ENCODE results near the gene GPC2. TPM values are rescaled to one million over a fixed set of nuclear protein-coding genes. Genes with fewer than 3 reads are reported as not detected.

GPC2 gene
- total RNA-seq, 4 donors from 2014 or later = 7.3 to 27.4 (median 11.8) TPM

DNA sequence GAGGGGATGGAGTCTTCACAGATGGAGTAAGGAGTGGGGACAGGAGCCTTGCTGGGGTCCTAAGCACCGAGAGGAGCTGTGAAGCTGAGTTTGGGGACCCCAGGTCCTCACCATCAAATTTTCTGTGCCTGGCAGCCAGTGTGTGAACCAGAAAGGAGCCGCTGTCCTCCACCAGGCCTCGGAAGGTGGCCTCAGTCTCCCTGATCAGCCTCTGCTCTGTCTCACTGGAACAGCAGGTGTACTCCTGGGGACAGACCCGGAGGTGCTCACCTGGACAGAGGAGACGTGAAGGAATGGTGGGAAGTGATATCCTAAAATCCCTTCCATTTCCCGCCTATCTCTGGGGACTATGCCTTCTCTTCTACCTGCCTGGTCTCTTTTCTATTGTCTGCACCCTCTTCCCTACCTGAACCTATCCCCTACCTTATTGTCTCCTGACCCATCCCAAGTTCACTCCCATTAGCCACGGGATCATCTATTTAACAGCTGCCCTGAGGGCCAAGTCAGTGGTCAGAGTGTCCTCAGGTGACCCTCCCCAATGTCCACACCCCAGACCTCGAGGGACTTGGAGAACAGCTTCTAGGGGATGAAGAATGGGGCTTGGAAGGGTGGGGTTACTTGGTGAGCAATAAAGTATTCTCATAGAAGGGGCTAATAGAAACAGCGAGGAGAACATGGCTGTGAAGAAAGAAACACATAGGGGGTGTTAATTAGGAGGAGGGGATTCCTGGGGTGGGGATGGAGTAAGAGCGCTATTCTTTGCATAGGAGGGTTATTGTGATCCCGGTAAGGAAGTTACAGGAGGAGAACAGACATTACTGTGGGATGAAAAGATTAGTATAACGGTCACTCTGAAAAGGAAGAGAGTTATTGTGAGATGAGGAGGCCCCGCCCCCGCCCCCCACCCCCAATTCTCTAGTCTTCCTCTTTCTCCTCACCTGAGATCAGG is 811 bp downstream of the GPC2 start:
- intact Hi-C loops (cut with DNase I; ENCODE audit: low total_unique reads) = no loop called here
- TF ChIP-seq CTCF (IDR thresholded peaks at IDR 0.05) (no peak), POLR2A (IDR thresholded peaks at IDR 0.05) (no peak)
- no peak for DNase-seq (ENCODE audit: low spot score in 2 of 2)
- H3K4me3 ChIP-seq (ENCODE audit: low read depth, poor library complexity, severe bottlenecking) = peak overlapping the region; percentile 15
- WGBS, 2 donors = 52 to 55% methylated on average over 14 of the region's 14 CpGs

DNA sequence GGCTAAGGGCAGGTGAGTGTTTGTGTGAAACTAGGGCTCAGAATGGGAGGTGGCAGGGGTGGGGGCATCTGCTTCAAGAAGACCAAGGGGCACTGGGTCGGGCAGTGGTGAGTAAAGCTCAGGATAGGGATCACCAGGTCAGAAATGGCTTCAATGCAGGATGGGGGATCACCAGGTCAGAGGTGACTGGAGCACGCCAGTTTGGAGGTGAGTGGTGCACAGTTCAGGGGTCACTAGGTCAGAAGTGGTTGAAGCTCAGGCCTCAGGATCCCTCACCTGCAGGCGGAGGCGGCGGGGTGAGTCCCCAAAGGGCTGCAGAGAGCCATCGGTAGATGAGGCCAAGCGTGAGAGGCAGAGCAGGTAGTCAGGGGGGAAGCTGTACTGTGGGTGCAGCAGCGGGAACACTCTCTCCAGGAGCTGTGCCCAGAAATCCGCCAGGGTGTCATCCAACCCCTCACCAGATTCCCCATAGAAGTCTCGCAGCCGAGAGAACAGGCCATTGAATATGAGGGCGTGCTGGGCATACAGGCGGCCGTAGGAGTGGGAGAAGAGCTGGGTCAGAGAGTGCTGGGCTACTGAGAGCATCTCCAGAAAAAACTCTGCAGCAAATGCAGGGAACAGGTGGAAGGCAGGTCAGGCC is 1.8 kb downstream of the GPC2 start:
- intact Hi-C loops (cut with DNase I; ENCODE audit: low total_unique reads) = no loop called here
- TF ChIP-seq CTCF (IDR thresholded peaks at IDR 0.05) = no peak
- TF ChIP-seq POLR2A (IDR thresholded peaks at IDR 0.05) = no peak
- no peak for DNase-seq (ENCODE audit: low spot score in 2 of 2)
- H3K4me3 ChIP-seq (ENCODE audit: low read depth, poor library complexity, severe bottlenecking) = no peak overlapping the region
- 95 to 96% methylated on average over 14 of the region's 14 CpGs for WGBS, 2 donors

DNA sequence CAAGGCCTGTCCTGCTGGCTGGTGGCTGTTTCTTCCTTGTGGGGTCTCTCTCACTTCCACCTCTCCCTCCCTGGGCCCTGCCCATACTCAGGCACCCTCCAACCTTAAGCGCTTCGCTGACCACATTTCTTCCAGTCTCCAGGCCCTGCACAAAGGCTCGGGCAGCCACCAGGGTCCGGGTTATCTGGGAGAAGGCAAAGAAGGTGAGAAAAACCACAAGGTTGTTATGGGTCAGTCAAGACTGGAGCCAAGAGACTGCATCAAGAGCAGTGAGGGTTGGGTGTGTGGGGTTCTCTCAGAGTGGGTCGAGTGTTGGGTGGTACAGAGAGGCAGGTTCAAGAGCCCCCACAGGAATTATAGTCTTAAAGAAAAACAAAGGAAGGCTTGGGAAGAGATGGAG is 2.6 kb downstream of the GPC2 start:
- WGBS, 2 donors = 89 to 95% methylated on average over 5 of the region's 5 CpGs
- intact Hi-C loops (cut with DNase I; ENCODE audit: low total_unique reads) = no loop called here
- H3K4me3 ChIP-seq (ENCODE audit: low read depth, poor library complexity, severe bottlenecking) = no peak overlapping the region
- DNase-seq (ENCODE audit: low spot score in 2 of 2) = no peak
- TF ChIP-seq CTCF (IDR thresholded peaks at IDR 0.05) = no peak
- TF ChIP-seq POLR2A (IDR thresholded peaks at IDR 0.05) = no peak

DNA sequence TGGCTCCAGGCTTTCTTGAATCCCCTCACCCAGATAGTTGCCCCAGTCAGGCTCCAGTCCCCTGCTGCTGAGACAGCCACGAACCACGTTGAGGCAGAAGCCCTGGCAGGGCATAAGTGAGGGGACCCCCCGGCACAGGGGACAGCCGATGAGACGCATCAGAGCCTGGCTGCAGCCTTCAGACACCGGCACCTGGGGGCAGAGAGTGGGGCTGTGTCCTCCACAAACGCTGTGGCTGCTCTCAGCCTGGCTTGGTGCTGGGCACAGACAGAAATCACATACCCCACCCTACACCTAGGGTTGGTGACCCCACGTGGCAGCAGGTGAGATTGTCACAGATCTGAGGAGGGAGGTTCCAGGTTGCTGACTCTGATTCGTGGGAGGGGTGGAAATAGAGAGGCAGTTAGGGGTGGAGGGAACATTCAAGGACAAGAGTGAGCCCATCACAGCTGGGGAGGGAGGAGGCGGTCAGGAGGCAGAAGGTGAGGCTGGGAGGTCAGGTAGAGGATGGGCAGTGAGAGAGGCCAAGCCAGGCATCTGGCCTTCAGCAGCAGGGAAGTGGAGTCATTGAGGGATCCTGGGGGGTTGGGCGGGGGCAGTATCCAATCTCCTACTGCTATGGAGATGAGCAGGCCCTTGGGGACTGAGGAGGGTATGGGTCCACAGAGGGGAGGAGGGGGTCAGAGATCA is 3.2 kb downstream of the GPC2 start:
- no peak overlapping the region for H3K4me3 ChIP-seq (ENCODE audit: low read depth, poor library complexity, severe bottlenecking)
- intact Hi-C loops (cut with DNase I; ENCODE audit: low total_unique reads) = no loop called here
- no peak for DNase-seq (ENCODE audit: low spot score in 2 of 2)
- 80 to 89% methylated on average over 8 to 11 of the region's 11 CpGs for WGBS, 2 donors
- TF ChIP-seq CTCF (IDR thresholded peaks at IDR 0.05) (no peak), POLR2A (IDR thresholded peaks at IDR 0.05) (no peak)

GRCh38 chr7:100171840-100172239 is 5.3 kb downstream of the GPC2 start:
- peak in 1 of 2 donors; percentile 84 for DNase-seq (ENCODE audit: low spot score in 2 of 2)
- intact Hi-C loops (cut with DNase I; ENCODE audit: low total_unique reads) = no loop called here
- TF ChIP-seq POLR2A (IDR thresholded peaks at IDR 0.05) (no peak), CTCF (IDR thresholded peaks at IDR 0.05) (no peak)
- no peak overlapping the region for H3K4me3 ChIP-seq (ENCODE audit: low read depth, poor library complexity, severe bottlenecking)
- WGBS, 2 donors = 33 to 38% methylated on average over 11 to 22 of the region's 22 CpGs

All from lower leg skin (tissue), 4 donors.